Measurements from ENCODE around the gene RUFY4.

Gene RUFY4

GRCh38 chr2:218020966-218021535, 48.0 kb upstream of the RUFY4 start:
- H3K4me1 ChIP-seq (ENCODE audit: insufficient read depth, low read length, poor library complexity, severe bottlenecking) = peaks cover 31% of the 10 kb centered on the region
- no peaks in the 10 kb centered on the region for H3K27me3 ChIP-seq (ENCODE audit: insufficient read depth, low read length, poor library complexity, severe bottlenecking)
- H2AFZ ChIP-seq (ENCODE audit: low read length) = no peak overlapping the region
- no peaks in the 10 kb centered on the region for H3F3A ChIP-seq (ENCODE audit: low read depth)
- H3K4me3 ChIP-seq (ENCODE audit: low read length, poor library complexity, severe bottlenecking) = no peak overlapping the region
- no peaks in the 10 kb centered on the region for H4K20me1 ChIP-seq (ENCODE audit: insufficient read depth, low read length, poor library complexity, severe bottlenecking)
- H3K36me3 ChIP-seq (ENCODE audit: insufficient read depth, low read length) = no peaks in the 10 kb centered on the region
- H3K9me2 ChIP-seq (replicated peaks; ENCODE audit: low read depth, low read length) = no peaks in the 10 kb centered on the region
- no peaks in the 10 kb centered on the region for H3K79me2 ChIP-seq (ENCODE audit: insufficient read depth, low read length)
- peak; percentile 27; the same call in 1 of the 2 replicates for TF ChIP-seq CTCF (conservative IDR thresholded peaks at IDR 0.05; ENCODE audit: low read length)
- no peak for TF ChIP-seq EZH2phosphoT487 (IDR thresholded peaks at IDR 0.05; ENCODE audit: borderline replicate concordance)
- H3K9me3 ChIP-seq (ENCODE audit: insufficient read depth, low read depth, low read length) = no peaks in the 10 kb centered on the region
- H3K9ac ChIP-seq (ENCODE audit: low read depth, low read length, poor library complexity, severe bottlenecking) = no peak overlapping the region
- no peak overlapping the region for H3K4me2 ChIP-seq (ENCODE audit: low read depth, low read length, poor library complexity, severe bottlenecking)

DNA sequence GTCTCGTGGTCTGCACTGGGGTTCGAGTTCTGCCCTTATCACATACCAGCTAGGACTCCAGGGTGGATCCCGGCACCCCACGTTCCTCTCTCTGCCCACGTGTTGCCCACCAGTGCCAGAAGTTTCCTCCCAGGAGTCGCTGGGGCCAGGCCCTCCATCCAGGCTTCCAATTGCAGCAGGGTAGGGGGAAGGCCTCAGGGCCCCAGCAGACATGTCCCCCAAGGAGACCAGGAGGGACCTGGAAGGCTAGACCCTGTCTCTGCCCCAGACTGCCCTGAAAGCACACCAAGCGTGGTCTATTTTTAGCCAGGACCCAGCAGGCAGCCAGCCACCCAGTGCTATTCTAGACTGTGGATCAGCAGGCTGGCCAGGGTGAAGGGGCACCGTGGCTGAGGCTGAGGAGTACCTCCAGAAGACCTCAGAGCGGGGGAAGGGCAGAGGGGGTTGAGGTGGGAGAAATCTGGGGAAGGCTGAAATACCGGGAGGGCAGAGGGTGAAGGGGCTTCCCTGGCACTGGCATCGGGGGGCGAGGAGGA, 47.4 kb upstream of the RUFY4 start:
- Histone ChIP-seq H3K9me3 (ENCODE audit: insufficient read depth, low read depth, low read length) (no peaks in the 10 kb centered on the region), H3K9ac (ENCODE audit: low read depth, low read length, poor library complexity, severe bottlenecking) (no peak overlapping the region), H3K4me3 (ENCODE audit: low read length, poor library complexity, severe bottlenecking) (no peak overlapping the region), H3K36me3 (ENCODE audit: insufficient read depth, low read length) (no peaks in the 10 kb centered on the region), H2AFZ (ENCODE audit: low read length) (no peak overlapping the region), H3F3A (ENCODE audit: low read depth) (no peaks in the 10 kb centered on the region), H3K79me2 (ENCODE audit: insufficient read depth, low read length) (no peaks in the 10 kb centered on the region), H3K4me2 (ENCODE audit: low read depth, low read length, poor library complexity, severe bottlenecking) (no peak overlapping the region), H3K9me2 (replicated peaks; ENCODE audit: low read depth, low read length) (no peaks in the 10 kb centered on the region), H3K27me3 (ENCODE audit: insufficient read depth, low read length, poor library complexity, severe bottlenecking) (no peaks in the 10 kb centered on the region), H4K20me1 (ENCODE audit: insufficient read depth, low read length, poor library complexity, severe bottlenecking) (no peaks in the 10 kb centered on the region), H3K4me1 (ENCODE audit: insufficient read depth, low read length, poor library complexity, severe bottlenecking) (peaks cover 31% of the 10 kb centered on the region)
- TF ChIP-seq CTCF (conservative IDR thresholded peaks at IDR 0.05; ENCODE audit: low read length) (no peak), EZH2phosphoT487 (IDR thresholded peaks at IDR 0.05; ENCODE audit: borderline replicate concordance) (no peak)

DNA sequence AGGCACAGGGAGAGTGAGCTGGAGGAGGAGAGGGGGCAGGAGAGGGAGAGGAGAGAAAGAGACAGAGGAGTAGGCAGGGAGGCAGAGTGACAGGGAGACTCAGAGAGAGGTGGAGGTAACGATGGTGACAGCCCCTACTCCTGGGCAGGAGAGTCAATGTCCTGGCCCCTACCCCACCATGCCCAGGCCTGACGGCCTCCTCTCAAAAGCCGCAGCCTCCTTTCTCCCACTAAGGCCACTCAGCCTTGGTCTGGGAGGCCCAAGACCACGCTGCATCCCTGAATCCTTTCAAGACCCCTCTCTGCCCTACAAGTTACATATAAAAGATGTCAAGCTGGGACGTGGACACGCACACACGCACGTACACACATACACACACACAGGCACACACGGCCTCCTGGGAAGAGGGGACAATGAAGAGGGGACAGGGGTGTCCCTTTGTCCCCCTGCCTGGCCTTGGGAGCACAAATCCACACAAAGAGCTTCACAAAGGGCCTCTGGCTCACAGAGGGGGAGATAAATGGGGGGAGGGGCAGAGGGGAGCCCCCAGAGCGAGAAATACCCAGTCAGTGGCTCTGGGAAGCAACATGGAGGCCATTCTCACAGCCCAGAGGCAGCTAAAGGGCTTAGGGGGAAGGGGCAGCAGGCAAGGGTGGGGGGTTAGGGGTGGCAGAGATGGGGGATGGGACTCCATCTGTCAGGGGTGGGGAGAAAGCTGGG, 46.8 kb upstream of the RUFY4 start:
- Histone ChIP-seq H3K27me3 (ENCODE audit: insufficient read depth, low read length, poor library complexity, severe bottlenecking) (no peaks in the 10 kb centered on the region), H3K4me2 (ENCODE audit: low read depth, low read length, poor library complexity, severe bottlenecking) (no peak overlapping the region), H3K9ac (ENCODE audit: low read depth, low read length, poor library complexity, severe bottlenecking) (no peak overlapping the region)

More for the DNA sequence above, 46.8 kb upstream of the RUFY4 start:
- Histone ChIP-seq H3F3A (ENCODE audit: low read depth) (no peaks in the 10 kb centered on the region), H3K9me3 (ENCODE audit: insufficient read depth, low read depth, low read length) (no peaks in the 10 kb centered on the region), H3K9me2 (replicated peaks; ENCODE audit: low read depth, low read length) (no peaks in the 10 kb centered on the region), H3K79me2 (ENCODE audit: insufficient read depth, low read length) (no peaks in the 10 kb centered on the region), H3K4me1 (ENCODE audit: insufficient read depth, low read length, poor library complexity, severe bottlenecking) (peaks cover 29% of the 10 kb centered on the region), H2AFZ (ENCODE audit: low read length) (no peak overlapping the region), H3K36me3 (ENCODE audit: insufficient read depth, low read length) (no peaks in the 10 kb centered on the region), H4K20me1 (ENCODE audit: insufficient read depth, low read length, poor library complexity, severe bottlenecking) (no peaks in the 10 kb centered on the region), H3K4me3 (ENCODE audit: low read length, poor library complexity, severe bottlenecking) (no peak overlapping the region)
- TF ChIP-seq EZH2phosphoT487 (IDR thresholded peaks at IDR 0.05; ENCODE audit: borderline replicate concordance) (no peak), CTCF (conservative IDR thresholded peaks at IDR 0.05; ENCODE audit: low read length) (no peak)
